HEK293T (cell line): Measurements from ENCODE around the gene SOD2.
"Not testable (repeated sequence)": the region's sequence is repeated elsewhere in the genome, so short reads cannot be mapped to it uniquely, and the experiment has no call there.

Experiments
- CTCF ChIA-PET: fragments of 350-600 bp; formaldehyde crosslinking; extraction: SDS; loops from one replicate; lab custom pipeline; 2021; ENCODE audit warnings: antibody characterized with exemption, inconsistent platforms; lab: Yijun Ruan, JAX
- POLR2A ChIA-PET: fragments of 350-600 bp; formaldehyde crosslinking; extraction: SDS; loops from one replicate; lab custom pipeline; 2020; ENCODE audit warnings: antibody characterized with exemption, inconsistent platforms; lab: Yijun Ruan, JAX
- DNase-seq: peaks from one replicate; pipeline ENCODE4 v3.0.0; 2012; ENCODE audit warnings: mixed read lengths; ENCODE audit errors: extremely low spot score
- ARNT ChIP-seq: fragments of 450-650 bp; IDR thresholded peaks from 2 replicates; pipeline ENCODE4 v1.6.1; 2017; ENCODE audit warnings: mild to moderate bottlenecking
- BHLHE40 ChIP-seq: fragments of 450-650 bp; IDR thresholded peaks from 2 replicates; pipeline ENCODE4 v1.6.1; 2016; ENCODE audit warnings: mild to moderate bottlenecking, moderate library complexity, borderline replicate concordance
- CTBP1 ChIP-seq: fragments of 450-650 bp; IDR thresholded peaks from 2 replicates; pipeline ENCODE4 v1.6.1; 2016; ENCODE audit warnings: borderline replicate concordance
- ELF4 ChIP-seq: fragments of 450-650 bp; IDR thresholded peaks from 2 replicates; pipeline ENCODE4 v1.6.1; 2017; ENCODE audit warnings: antibody characterized with exemption
- FOXA1 ChIP-seq: fragments of 450-650 bp; IDR thresholded peaks from 2 replicates; pipeline ENCODE4 v1.6.1; 2016; ENCODE audit warnings: mild to moderate bottlenecking
- FOXK2 ChIP-seq: fragments of 450-650 bp; IDR thresholded peaks from 2 replicates; pipeline ENCODE4 v1.6.1; 2016; ENCODE audit warnings: mild to moderate bottlenecking
- FOXM1 ChIP-seq: fragments of 450-650 bp; IDR thresholded peaks from 2 replicates; pipeline ENCODE4 v1.6.1; 2017; ENCODE audit warnings: mild to moderate bottlenecking, borderline replicate concordance
- HDGF ChIP-seq: fragments of 450-650 bp; IDR thresholded peaks from 2 replicates; pipeline ENCODE4 v1.6.1; 2017; ENCODE audit warnings: antibody characterized with exemption, borderline replicate concordance
- L3MBTL2 ChIP-seq: fragments of 450-650 bp; conservative IDR thresholded peaks from 2 replicates; pipeline ENCODE4 v1.6.1; 2016; ENCODE audit warnings: mild to moderate bottlenecking
- LEF1 ChIP-seq: fragments of 450-650 bp; IDR thresholded peaks from 2 replicates; pipeline ENCODE4 v1.6.1; 2017; ENCODE audit warnings: mild to moderate bottlenecking, borderline replicate concordance
- NFRKB ChIP-seq: fragments of 450-650 bp; IDR thresholded peaks from 2 replicates; pipeline ENCODE4 v1.6.1; 2016; ENCODE audit warnings: mild to moderate bottlenecking, moderate library complexity
- SP1 ChIP-seq: fragments of 450-650 bp; IDR thresholded peaks from 2 replicates; pipeline ENCODE4 v1.6.1; 2017
- SUZ12 ChIP-seq: fragments of 450-650 bp; IDR thresholded peaks from 2 replicates; pipeline ENCODE4 v1.6.1; 2016; ENCODE audit warnings: mild to moderate bottlenecking
- TARDBP ChIP-seq: fragments of 450-650 bp; IDR thresholded peaks from 2 replicates; pipeline ENCODE4 v1.6.1; 2016
- ZNF384 ChIP-seq: fragments of 450-650 bp; IDR thresholded peaks from 2 replicates; pipeline ENCODE4 v1.6.1; 2016
- TF ChIP-seq, protein P1 (sequence below): fragments of 450-650 bp; IDR thresholded peaks from 2 replicates; pipeline ENCODE4 v1.6.1; 2016

Gene SOD2

DNA sequence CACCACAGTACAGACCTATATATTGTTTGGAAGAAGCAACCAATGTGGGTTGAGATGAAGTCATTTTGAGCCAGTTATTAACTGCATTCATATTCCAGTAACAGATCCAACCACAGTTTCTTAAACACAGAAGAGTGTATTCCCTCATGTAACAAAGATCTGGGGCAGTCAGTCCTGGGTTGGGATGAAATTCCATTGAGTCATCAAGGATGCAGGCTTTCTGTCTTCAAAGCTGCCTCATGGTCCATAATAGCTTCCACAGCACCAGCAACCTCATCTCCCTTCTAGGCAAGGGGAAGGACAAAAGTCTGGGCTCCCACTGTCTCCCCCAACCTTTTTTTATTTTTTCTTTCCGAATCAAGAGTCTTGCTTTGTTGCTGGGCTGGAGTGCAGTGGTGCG lies 2.9 kb upstream of the SOD2 start:
- ChIA-PET CTCF (no interaction called here), POLR2A (interaction anchor here (0.8 to 1.8 kb wide), 6 partner anchors 31 to 159 kb away, joined by 3 to 13 read pairs (median 6); partner anchors contain the start of genes ACAT2, MRPL18, TCP1 and WTAP)
- no peak for TF ChIP-seq FOXK2
- no peak for TF ChIP-seq ARNT
- TF ChIP-seq SP1 = no peak
- TF ChIP-seq BHLHE40 = no peak
- DNase-seq = no peak

DNA sequence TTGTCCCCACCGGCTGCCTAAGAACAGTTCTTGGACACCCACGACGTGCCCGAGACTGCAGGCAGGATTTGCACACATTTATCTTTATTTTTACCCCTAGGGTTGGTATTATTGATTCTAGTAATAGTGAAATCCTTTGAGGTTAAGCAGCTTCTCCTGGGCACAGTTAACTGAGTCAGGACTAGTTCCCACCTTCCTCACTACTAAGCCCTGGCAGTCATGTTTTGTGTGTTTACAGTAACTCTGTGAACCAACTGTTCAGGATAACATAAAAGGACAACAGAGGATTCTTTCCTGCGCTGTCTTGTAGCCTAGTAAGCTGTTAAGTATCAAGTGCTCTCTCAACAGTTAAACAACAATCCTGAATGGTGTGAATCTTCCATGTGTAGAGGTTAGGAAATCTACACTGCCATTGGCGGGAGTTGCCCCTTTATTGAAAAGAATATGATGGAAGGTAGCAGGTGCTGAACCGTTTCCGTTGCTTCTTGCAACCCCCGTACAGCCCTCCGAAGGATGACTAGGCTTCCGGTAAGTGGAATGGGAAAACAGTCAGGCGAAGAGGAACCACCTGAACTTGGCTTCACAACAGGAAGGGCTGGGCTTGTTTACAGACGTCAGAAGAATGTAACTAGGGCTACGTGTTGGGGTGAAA lies 979 bp upstream of the SOD2 start:
- CTCF ChIA-PET = no interaction called here
- no peak for DNase-seq
- TF ChIP-seq ELF4 (no peak), HDGF (no peak), FOXM1 (no peak), SP1 (no peak), NFRKB (no peak), L3MBTL2 (no peak), FOXK2 (no peak), ZNF384 (no peak), TARDBP (no peak), CTBP1 (no peak), BHLHE40 (no peak), ARNT (no peak), LEF1 (no peak), FOXA1 (no peak), SUZ12 (no peak)
- TF ChIP-seq, protein P1, sequence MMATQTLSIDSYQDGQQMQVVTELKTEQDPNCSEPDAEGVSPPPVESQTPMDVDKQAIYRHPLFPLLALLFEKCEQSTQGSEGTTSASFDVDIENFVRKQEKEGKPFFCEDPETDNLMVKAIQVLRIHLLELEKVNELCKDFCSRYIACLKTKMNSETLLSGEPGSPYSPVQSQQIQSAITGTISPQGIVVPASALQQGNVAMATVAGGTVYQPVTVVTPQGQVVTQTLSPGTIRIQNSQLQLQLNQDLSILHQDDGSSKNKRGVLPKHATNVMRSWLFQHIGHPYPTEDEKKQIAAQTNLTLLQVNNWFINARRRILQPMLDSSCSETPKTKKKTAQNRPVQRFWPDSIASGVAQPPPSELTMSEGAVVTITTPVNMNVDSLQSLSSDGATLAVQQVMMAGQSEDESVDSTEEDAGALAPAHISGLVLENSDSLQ = no peak
- POLR2A ChIA-PET = interaction anchor here (0.6 to 3.5 kb wide), 11 partner anchors 8 to 121 kb away, joined by 3 to 25 read pairs (median 3); partner anchors contain the start of genes MRPL18 and WTAP

DNA sequence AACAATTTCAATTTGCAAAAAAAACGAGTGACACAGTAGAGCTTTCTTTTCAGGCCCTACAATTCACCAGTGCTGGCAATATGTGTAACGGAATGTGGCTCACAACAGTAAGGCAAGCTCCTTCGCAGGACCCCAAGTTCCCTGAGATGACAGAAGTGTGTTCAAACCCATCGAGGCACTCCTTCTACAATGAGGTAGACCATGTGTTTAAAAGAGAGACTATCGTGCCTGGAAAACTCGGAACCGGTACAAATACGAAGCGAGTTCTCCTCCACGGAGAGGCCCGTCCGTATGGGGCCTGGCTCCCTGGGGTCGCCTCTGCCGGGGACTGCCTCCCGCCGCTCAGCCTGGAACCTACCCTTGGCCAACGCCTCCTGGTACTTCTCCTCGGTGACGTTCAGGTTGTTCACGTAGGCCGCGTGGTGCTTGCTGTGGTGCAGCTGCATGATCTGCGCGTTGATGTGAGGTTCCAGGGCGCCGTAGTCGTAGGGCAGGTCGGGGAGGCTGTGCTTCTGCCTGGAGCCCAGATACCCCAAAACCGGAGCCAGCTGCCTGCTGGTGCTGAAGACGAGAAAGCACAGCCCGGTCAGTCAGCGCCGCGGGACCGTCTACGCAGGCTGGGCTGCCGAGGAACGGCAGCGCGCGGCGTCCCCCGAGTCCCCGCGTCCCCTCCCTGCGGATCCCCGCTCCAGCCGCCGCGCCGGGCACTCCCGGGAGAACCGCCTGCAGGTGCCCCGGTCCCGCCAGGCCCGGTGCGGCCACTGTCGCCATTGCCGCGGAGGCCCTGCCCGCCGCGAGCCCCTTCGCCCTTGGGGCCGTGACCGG lies 526 bp downstream of the SOD2 start:
- CTCF ChIA-PET = interaction anchor here (0.6 to 1.3 kb wide), 5 partner anchors 25 to 162 kb away, joined by 3 to 4 read pairs (median 3); no protein-coding TSS in a partner anchor
- TF ChIP-seq, protein P1 = no peak
- POLR2A ChIA-PET = interaction anchor here (0.7 to 3.5 kb wide), 7 partner anchors 9 to 98 kb away, joined by 3 to 25 read pairs (median 5); partner anchors contain the start of genes ACAT2, MRPL18, TCP1 and WTAP
- peak; percentile 57 for DNase-seq

DNA sequence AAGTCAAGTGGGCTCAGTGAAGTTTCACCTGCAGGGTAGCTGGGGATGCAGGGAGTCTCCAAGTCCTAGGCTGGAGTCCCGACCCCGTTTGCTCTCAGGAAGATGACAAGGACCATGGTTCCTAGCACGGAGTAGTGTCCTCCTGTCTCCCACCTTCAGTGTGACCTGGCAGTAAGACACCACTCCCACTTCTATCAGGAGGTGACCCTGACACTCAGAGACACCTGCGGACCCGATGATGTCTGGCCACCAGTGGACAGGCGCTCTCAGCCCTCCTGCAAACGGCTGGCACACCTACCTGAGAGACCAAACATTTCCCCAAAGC lies 1.1 kb downstream of the SOD2 start:
- ChIA-PET CTCF (interaction anchor here (0.7 to 1.3 kb wide), 4 partner anchors 26 to 161 kb away, joined by 3 read pairs; no protein-coding TSS in a partner anchor), POLR2A (interaction anchor here (0.8 to 3.5 kb wide), 6 partner anchors 9 to 98 kb away, joined by 4 to 25 read pairs (median 6); partner anchors contain the start of genes ACAT2, MRPL18, TCP1 and WTAP)
- TF ChIP-seq HDGF (no peak), CTBP1 (no peak), FOXM1 (no peak), TARDBP (no peak), SUZ12 (no peak), ZNF384 (no peak), ELF4 (no peak)
- TF ChIP-seq, protein P1 = no peak
- DNase-seq = peak; percentile 16

DNA sequence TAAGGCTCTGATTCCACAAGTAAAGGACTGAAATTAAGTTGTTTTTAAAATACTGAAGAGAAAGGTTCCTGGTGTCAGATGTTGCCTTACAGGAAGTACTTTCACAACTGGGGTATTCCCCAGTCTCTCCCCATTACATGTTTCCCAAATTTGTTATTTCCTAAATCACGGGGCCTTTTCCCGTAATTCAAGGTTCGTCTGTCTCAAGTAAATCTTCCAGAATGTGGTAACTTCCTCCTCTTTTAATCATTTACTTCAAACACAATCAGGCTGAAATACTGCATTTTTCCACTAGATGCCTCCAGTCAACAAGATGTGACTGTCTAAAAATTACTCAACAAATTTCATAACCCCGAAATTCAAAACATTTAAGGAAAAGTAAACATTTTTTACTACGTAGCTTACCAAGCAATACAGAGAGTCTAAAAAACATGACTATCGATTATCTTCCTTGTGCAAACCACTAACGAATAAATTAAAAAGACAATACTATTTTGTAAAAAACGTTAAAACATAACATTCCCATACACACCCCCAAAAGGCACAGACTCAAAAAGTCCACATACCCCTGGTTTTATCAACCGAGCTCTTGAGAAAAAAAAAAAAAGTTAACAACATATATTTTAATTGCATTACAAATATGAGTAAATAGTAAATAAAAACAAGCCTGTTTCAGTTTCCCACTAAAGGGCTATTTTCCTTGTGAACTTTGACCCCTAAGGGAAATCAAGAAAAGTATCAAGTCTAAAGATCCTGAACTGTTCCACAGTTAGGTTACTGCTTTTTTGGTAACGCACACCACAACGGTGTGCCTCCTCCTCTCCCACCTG lies 1.7 kb downstream of the SOD2 start:
- ChIA-PET POLR2A (interaction anchor here (0.8 to 3.5 kb wide), 6 partner anchors 8 to 99 kb away, joined by 4 to 25 read pairs (median 6); partner anchors contain the start of genes ACAT2, MRPL18, TCP1 and WTAP), CTCF (interaction anchor here (0.7 to 1.3 kb wide), 5 partner anchors 10 to 172 kb away, joined by 3 read pairs; no protein-coding TSS in a partner anchor)
- peak; percentile 45 for DNase-seq
- TF ChIP-seq FOXA1 (no peak), HDGF (no peak), L3MBTL2 (no peak)
- TF ChIP-seq, protein P1 = peak; percentile 31; the same call in 1 of the 2 replicates

DNA sequence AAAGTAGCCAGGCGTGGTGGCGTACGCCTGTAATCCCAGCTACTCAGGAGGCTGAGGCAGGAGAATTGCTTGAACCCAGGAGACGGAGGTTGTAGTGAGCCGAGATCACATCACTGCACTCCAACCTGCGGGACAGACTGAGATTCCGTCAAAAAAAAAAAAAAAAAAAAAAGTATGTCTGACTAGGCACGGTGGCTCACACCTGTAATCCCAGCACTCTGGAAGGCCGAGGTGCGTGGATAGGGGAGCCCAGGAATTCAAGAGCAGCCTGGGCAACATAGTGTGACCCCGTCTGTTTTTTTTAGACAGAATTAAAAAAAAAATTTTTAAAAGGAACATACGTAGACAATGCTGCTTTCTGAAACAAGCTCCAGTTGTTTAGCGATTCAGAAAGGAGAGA lies 2.9 kb downstream of the SOD2 start:
- DNase-seq, POLR2A ChIA-PET: not testable (repeated sequence)
- CTCF ChIA-PET = interaction anchor here (0.5 to 0.7 kb wide), 2 partner anchors 8 to 1476 kb away, joined by 3 read pairs; no protein-coding TSS in a partner anchor
